Measurements from ENCODE around the gene PNPLA1. TPM values are rescaled to one million over a fixed set of nuclear protein-coding genes. Genes with fewer than 3 reads are reported as not detected.

Gene PNPLA1
- total and polyA plus RNA-seq, 2 donors (not counting 1 experiment from before 2014, with no cell fraction given), result 0.02 TPM; not detected in 1

GRCh38 chr6:36315921-36316320 is 46.1 kb downstream of the PNPLA1 start:
- Histone ChIP-seq H3K9ac (ENCODE audit: insufficient read depth, low read length) (no peak overlapping the region), H3K27me3 (ENCODE audit: control insufficient read depth, insufficient read depth, low read length) (peaks cover 18% of the 10 kb centered on the region), H2AFZ (ENCODE audit: low read length) (no peak overlapping the region), H3K9me3 (ENCODE audit: control insufficient read depth, insufficient read depth, low read depth, low read length) (no peaks in the 10 kb centered on the region), H3K27ac (ENCODE audit: insufficient read depth, low read length) (no peak overlapping the region), H3K79me2 (ENCODE audit: control insufficient read depth, insufficient read depth, low read length) (no peaks in the 10 kb centered on the region), H3K4me3 (replicated peaks in 1 of 4; ENCODE audit: control extremely low read depth in 1 of 4, insufficient read depth in 1 of 4, low read depth in 3 of 4, low read length in 4 of 4) (no peak overlapping the region), H3K36me3 (ENCODE audit: control insufficient read depth, insufficient read depth, low read length) (no peaks in the 10 kb centered on the region), H4K20me1 (ENCODE audit: control insufficient read depth, extremely low read depth, insufficient read depth, low read length) (no peaks in the 10 kb centered on the region), H3K4me2 (ENCODE audit: extremely low read depth, insufficient read depth, low read length) (no peak overlapping the region), H3K4me1 (ENCODE audit: control insufficient read depth, extremely low read depth, insufficient read depth, low read length) (no peaks in the 10 kb centered on the region)
- TF ChIP-seq CTCF (conservative IDR thresholded peaks at IDR 0.05 in 1 of 2, IDR thresholded peaks at IDR 0.05 in 1 of 2; ENCODE audit: low read depth in 1 of 2, low read length in 2 of 2), result no peak
- TF ChIP-seq EZH2 (IDR thresholded peaks at IDR 0.05; ENCODE audit: low read length, missing control alignments), result no peak
- no peak for DNase-seq (ENCODE audit: low read depth in 2 of 2)

GRCh38 chr6:36317623-36318022 is 47.8 kb downstream of the PNPLA1 start:
- TF ChIP-seq EZH2 (IDR thresholded peaks at IDR 0.05; ENCODE audit: low read length, missing control alignments), result no peak
- TF ChIP-seq CTCF (conservative IDR thresholded peaks at IDR 0.05 in 1 of 2, IDR thresholded peaks at IDR 0.05 in 1 of 2; ENCODE audit: low read depth in 1 of 2, low read length in 2 of 2), result no peak
- no peaks in the 10 kb centered on the region for H4K20me1 ChIP-seq (ENCODE audit: control insufficient read depth, extremely low read depth, insufficient read depth, low read length)
- no peak overlapping the region for H2AFZ ChIP-seq (ENCODE audit: low read length)
- no peaks in the 10 kb centered on the region for H3K36me3 ChIP-seq (ENCODE audit: control insufficient read depth, insufficient read depth, low read length)
- H3K4me2 ChIP-seq (ENCODE audit: extremely low read depth, insufficient read depth, low read length), result no peak overlapping the region
- H3K79me2 ChIP-seq (ENCODE audit: control insufficient read depth, insufficient read depth, low read length), result no peaks in the 10 kb centered on the region
- no peak for DNase-seq (ENCODE audit: low read depth in 2 of 2)
- peaks cover 14% of the 10 kb centered on the region for H3K27me3 ChIP-seq (ENCODE audit: control insufficient read depth, insufficient read depth, low read length)
- H3K9ac ChIP-seq (ENCODE audit: insufficient read depth, low read length), result no peak overlapping the region
- H3K27ac ChIP-seq (ENCODE audit: insufficient read depth, low read length), result no peak overlapping the region
- no peaks in the 10 kb centered on the region for H3K4me1 ChIP-seq (ENCODE audit: control insufficient read depth, extremely low read depth, insufficient read depth, low read length)
- no peak overlapping the region for H3K4me3 ChIP-seq (replicated peaks in 1 of 4; ENCODE audit: control extremely low read depth in 1 of 4, insufficient read depth in 1 of 4, low read depth in 3 of 4, low read length in 4 of 4)
- H3K9me3 ChIP-seq (ENCODE audit: control insufficient read depth, insufficient read depth, low read depth, low read length), result no peaks in the 10 kb centered on the region

- no peak overlapping the region for H3K9ac ChIP-seq (ENCODE audit: insufficient read depth, low read length)
- TF ChIP-seq CTCF (conservative IDR thresholded peaks at IDR 0.05 in 1 of 2, IDR thresholded peaks at IDR 0.05 in 1 of 2; ENCODE audit: low read depth in 1 of 2, low read length in 2 of 2), result no peak
- no peak for TF ChIP-seq EZH2 (IDR thresholded peaks at IDR 0.05; ENCODE audit: low read length, missing control alignments)
- H3K27ac ChIP-seq (ENCODE audit: insufficient read depth, low read length), result no peak overlapping the region
- peaks cover 10% of the 10 kb centered on the region for H3K27me3 ChIP-seq (ENCODE audit: control insufficient read depth, insufficient read depth, low read length)
- no peak for DNase-seq (ENCODE audit: low read depth in 2 of 2)
- H3K4me3 ChIP-seq (replicated peaks in 1 of 4; ENCODE audit: control extremely low read depth in 1 of 4, insufficient read depth in 1 of 4, low read depth in 3 of 4, low read length in 4 of 4), result no peak overlapping the region
- no peak overlapping the region for H3K4me2 ChIP-seq (ENCODE audit: extremely low read depth, insufficient read depth, low read length)
- no peaks in the 10 kb centered on the region for H3K36me3 ChIP-seq (ENCODE audit: control insufficient read depth, insufficient read depth, low read length)
- no peaks in the 10 kb centered on the region for H4K20me1 ChIP-seq (ENCODE audit: control insufficient read depth, extremely low read depth, insufficient read depth, low read length)
- H2AFZ ChIP-seq (ENCODE audit: low read length), result no peak overlapping the region
- H3K4me1 ChIP-seq (ENCODE audit: control insufficient read depth, extremely low read depth, insufficient read depth, low read length), result no peaks in the 10 kb centered on the region
- H3K9me3 ChIP-seq (ENCODE audit: control insufficient read depth, insufficient read depth, low read depth, low read length), result no peaks in the 10 kb centered on the region
- no peaks in the 10 kb centered on the region for H3K79me2 ChIP-seq (ENCODE audit: control insufficient read depth, insufficient read depth, low read length)
Observed at GRCh38 chr6:36318690-36319435, 49.0 kb downstream of the PNPLA1 start.

Data from fibroblast of lung (primary cell).